NCI-H774 (cell line): ENCODE measurements around the gene VAMP2.
A peak's percentile ranks its signal among the peaks of the same experiment; 100 is the strongest.

Source experiments
- DNase-seq: peaks from one replicate; lab custom pipeline; 2025; lab: John Stamatoyannopoulos, UW

Gene VAMP2

DNA sequence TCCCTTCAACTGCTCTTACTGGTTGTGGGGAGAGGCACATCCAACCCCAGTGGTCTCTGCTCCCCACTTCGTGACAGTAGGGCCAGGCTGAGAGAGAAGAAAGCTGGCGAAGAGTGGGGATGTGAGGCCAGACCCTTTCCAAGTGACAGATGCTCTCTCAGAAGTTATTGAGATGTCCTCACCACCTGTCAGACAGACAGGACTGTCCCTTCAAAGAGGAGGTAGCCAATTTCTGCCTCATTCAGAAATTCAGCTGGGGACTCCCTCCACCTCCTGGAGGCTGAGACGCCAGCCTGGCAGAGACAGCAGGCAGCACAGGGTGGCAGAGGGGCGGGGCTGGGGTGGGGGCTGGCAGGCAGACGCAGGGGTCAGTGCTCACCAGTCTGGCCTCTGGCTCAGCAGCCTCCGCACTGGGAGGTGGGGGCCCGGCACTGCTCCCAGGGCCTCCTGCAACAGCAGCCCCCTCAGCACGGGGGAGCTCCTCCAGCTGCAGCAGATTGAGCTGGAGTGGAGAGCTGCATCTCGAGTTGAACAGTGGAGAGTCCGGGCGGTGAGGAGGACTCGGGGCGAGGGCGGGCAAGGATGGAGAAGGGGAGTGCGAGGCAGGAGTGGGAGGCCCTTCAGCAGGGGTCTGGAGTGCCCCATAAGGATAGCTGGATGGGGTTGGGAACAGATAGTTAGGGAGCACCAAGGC lies 19.7 kb downstream of the VAMP2 start:
- DNase-seq, result no peak

DNA sequence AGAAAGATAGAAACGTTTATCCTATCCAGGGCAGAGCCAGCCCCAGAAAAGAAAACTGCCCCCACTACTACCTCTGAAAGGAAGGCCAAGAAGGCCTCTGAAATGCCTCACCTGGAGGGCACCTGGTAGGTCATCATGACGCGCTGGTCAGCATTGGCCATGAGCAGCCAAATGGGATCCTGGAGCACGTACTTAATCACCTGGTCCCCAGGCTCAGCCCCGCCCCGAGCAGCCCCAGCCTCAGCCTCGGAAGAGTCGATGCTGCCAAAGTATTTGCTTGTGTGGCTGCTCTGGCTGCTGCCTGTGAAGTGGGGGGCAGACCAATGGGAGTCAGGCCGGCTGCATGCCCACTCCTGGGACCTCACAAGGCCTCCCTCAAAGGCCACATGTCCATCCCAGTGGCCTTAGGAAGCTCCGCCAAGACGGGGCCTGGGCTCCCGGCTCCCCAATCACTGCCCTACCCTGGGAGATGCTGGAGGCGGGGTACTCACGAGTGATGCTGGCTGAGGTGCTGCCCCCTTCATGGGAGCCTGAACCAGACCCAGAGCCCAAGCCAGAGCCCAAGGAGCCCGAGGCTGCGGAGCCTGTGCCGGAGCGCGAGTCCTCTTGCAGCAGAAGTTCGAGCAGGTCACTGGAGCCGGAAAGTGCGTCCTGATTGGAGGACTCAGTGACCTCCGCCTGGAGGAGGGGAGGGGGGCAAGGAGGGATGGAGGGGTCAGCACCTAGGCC lies 20.4 kb downstream of the VAMP2 start:
- no peak for DNase-seq

DNA sequence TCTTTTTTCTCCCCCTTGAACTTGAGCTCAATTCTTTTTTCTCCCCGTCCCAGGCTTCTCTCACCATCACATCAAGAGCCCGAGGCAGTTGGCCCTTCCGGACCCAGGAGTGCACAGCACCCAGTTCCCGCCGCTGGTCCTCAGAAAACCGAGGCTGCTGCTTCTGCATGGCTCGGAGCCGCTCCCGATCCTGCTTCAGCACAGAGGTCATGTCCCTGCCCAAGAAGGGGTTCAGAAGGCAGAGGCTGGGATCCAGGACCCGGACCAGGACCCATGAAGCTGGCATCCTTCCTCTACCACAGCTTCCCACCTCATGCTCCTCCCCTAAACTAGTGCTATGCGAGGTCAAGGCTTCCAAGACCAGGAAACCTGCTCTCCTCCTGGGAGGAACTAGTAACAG lies 21.0 kb downstream of the VAMP2 start:
- DNase-seq, result no peak

DNA sequence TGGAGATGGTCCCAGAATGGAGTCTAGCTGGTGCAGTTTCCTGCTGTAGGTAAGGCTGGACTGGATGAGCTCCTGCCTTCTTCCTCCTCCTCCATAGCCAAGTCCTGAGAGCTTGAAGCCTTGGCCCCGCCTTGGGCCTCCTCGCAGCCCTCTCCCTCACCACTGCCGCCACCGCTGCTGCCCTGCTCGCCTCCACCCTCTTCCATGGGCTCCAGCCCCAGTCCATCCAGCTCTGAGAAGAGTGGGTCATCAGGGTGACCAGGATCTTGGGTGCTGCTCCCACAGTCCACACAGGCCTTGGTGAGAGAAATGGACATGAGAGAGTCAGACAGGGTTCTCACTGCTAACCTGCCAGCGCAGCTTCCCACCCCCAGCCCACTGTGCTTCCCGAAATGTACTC lies 21.7 kb downstream of the VAMP2 start:
- no peak for DNase-seq

DNA sequence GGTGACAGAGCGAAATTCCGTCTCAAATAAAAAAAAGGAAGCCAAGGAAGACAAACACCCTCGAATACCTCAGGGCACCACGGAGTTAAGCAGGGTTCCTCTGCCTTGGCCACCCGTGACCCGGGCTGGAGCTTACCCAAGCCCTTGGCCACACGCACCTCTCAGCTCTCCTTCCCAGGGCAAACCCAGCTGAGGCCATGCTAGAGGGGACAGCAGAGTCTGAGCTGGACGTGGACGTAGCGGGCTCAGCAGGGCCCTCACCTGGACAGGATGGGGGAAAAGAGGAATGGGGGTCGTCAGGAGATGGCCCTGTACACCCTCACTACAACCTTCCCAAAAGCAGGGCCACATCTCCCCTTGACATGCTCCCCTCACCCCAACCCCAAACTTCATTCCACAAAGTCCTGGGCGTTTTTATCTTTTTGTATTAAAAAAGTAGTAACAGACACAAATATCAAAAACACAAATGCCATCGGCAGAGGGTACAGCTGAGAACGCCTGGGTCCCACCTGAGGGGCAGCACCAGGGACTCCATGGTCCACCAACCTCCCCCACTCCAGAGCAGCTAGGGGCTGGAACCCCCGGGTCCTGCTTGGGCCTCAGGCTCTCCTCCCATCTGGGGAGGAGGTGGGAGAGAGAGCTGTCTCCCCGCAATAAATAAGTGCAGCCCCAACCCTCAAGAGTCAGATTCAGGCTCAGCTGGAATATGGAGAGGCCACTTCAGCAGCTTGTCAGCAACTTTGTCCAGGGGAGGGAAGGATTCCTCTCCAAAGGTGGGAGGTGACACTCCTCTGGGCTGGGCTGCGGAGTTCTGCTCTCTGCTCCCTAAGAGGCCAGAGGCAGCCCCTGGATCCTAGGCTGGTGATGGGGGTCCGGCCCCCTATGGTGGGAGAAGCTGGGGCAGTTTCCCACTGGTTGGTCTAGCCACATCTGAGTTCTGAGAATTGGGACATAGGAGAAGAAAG lies 22.4 kb downstream of the VAMP2 start:
- DNase-seq, result no peak

DNA sequence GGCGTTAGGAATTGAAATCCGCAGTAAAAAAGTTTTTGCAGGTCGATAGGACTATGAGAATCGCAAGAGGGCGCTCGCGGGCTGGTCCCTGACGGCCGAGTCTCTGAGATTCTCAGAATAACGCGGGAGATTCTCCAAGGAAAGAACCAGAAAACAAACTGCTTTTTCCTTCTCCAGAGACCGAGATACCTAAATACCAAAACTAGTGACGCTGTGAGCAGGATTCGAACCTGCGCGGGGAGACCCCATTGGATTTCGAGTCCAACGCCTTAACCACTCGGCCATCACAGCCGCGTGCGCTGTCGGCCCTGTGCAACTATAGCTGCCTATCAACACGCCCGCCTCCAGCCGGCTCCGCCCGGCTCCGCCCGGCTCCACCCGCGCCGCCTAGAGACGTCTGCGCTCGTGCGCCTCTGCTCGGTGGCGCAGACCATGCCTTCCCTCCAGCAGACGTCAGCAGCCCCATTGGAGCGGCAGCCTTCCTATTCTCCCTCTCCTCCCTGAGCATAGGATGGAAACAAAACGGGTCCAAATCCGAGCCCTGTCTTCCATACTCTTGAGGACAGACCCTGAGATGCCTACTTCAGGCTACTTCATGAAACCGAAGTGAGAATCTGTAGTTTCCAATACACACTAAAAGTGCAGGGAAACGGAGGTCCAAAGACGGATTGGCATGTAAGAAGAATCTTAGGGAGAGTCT lies 23.9 kb downstream of the VAMP2 start:
- DNase-seq, result peak; percentile 74

DNA sequence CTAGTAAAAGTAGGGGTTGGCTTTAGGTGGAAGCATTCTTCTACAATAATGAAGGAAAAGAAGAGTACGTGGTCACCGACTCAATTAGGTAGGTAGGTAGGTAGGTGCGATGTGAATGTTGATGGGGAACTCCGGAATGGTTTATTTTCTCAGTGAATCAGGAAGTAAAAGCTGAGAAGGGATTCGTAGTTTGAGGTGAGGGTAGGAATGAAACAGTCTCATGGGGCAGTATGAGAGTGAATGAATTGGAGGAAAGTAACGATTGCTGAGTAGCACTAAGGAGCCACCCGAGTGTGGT lies 24.4 kb downstream of the VAMP2 start:
- DNase-seq, result no peak

DNA sequence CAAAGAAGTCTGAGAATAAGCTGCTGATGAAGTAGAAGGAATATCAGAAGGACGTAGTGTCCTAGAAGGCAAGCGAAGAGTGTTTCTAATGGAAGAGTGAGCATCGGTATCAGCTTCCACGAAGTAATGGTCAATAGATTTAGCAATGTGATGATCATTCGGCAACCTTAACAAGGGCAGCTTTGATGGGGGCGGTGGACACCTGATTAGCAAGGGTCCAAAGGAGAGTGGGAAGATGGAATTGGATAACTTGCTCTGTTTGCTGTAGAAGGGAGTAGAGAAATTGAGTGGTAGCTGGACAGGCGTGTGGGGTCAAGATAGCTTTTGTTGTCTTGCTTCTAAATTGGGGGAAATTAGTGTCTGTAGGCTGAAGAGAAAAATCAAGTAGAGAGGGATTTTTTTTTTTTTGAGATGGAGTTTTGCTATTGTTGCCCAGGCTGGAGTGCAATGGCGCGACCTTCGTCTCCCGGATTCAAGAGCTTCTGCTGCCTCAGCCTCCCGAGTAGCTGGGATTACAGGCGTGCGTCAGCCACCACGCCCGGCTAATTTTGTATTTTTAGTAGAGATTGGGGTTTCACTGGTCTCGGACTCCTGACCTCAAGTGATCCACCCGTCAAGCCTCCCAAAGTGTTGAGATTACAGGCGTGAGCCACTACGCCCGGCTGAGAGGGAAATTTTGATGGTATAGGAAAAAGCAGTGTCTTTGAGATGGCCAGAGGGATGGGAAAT lies 24.9 kb downstream of the VAMP2 start:
- DNase-seq, result no peak

DNA sequence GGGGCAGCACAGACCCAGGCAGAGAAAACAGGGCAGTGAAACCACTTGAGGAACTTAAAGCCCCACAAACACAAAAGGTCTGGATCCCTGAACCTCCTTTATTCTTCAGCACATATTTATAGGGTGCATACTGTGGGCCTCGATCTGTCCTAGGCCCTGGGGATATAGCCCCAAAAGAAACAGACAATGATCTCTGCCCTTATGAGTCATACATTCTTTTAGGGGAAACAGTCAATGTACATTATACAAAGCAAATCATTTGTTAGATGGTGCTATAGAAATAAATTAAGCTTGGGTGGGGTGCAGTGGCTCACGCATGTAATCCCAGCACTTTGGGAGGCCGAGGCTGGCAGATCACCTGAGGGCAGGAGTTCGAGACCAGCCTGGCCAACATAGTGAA lies 28.8 kb downstream of the VAMP2 start:
- DNase-seq, result no peak

DNA sequence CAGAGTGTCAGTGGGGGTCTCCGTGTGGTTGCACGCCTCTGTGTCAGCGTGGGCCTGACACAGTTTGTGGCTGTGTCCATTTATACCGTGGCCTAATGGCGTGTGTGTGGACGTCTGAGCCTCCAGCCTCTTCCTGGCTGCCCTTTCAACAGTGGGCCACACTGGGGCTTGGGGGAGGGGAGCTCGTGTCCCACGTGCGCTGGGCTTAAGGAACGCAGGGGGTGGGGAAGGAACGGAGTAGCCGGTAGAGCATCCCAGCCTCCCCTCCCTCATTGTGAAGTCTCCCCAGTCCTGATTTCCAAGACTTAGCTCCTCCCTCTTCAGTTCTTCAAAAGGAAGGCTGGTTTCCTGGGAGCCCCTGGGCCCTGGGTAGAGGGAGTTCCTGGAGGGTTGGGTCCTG lies 29.3 kb downstream of the VAMP2 start:
- no peak for DNase-seq

DNA sequence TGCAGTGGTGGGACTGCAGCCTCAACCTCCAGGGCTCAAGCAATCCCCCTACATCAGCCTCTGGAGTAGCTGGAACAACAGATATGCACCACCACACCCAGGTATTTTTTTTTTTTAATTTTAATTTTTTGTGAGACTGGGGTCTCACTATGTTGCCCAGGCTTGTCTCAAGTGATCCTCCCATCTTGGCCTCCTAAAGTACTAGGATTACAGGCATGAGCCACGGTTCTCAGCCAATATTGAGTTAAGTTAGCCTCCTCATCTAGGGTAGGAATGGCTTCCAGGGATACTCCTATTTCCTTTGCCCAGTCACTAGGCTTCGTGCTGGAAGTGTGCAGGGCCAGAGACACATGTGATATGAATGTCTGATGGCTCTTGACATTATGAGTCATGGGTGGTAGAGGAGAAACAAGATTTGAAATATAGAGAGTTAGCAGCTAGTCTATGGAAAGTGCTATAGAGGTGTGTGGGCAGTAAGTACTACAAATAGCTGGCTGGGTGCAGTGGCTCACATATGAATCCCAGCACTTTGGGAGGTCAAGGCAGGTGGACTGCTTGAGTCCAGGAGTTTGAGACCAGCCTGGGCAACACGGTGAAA lies 30.8 kb downstream of the VAMP2 start:
- no peak for DNase-seq

DNA sequence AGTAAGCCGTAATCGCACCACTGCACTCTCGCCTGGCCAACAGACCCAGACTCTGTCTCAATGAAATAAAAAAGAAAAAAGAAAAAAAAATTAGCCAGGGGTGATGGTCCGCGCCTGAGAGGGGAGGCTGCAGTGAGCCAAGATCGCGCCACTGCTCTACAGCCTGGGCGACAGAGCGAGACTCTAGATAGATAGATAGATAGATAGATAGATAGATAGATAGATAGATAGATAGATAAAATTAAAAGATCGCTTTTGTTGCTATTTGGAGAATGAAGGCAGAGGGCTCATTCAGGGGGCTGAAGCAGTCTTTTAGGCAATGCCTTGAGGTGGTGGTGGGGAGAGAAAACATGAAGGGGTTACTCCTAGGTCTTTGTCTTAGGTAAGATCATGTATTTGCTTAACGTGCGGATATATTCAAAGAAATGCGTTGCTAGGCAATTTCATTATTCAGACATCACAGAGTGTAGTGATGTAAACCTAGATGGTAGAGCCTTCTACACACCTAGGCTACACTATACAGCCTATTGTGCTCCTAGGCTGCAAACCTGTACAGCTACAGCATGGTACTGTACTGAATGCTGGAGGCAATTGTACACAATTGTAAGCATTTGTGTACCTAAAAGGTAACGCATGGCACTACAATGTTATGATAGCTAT lies 34.5 kb downstream of the VAMP2 start:
- DNase-seq, result no peak

DNA sequence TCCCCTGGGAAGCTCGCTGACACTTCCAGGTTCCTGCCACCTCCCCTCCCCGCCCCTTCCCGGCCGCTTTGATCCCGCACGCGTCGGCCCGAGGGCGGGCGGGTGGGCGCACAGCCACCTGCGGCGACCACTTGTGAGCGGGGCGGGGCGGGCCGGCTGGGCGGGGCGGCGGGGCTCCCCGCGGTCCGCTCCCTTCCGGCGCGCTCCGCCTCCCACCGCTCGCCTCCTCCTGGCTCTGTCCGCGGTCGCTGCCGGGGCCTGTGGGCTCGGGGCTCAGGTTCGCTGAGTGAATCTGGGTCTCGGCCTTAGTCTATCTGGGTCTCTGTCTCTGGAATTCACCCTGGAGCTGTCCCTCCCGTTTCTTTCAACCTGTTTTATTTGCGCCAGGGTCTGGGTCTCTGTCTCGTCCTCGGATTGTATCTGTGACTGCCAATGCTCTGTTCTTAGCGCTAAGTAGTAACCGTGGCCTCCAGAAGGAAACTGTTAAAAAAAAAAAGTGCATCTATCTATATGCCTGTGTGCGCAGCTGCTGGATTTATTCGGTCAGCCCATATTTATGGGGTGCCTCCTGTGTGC lies 36.2 kb downstream of the VAMP2 start:
- DNase-seq, result no peak

DNA sequence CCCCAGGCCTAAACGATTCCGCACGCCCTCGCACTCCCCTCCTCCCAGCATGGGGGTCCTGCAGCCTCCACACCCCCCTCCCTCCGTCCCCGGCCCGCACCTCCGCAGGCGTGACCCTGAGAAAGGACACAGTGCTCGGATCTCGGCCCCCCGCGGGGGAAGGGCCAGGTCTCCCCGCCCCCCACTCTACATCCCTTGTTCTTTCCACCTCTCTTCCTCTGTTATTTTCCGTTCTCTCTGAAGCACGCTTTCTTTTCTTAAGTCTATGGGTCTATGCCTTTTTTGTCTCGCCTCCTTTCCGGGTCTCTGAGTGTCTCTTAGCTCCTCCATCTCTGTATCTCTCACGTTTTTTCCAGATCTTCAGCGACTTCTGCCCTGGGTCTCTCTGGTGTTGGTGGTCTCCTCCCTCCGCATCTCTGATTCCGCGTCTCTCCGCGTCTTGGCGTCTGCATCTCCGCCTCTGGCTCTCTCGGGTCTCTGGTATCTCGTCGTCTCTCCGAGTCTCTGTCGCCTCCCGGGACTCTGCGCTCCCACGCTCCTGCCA lies 36.7 kb downstream of the VAMP2 start:
- DNase-seq, result no peak

DNA sequence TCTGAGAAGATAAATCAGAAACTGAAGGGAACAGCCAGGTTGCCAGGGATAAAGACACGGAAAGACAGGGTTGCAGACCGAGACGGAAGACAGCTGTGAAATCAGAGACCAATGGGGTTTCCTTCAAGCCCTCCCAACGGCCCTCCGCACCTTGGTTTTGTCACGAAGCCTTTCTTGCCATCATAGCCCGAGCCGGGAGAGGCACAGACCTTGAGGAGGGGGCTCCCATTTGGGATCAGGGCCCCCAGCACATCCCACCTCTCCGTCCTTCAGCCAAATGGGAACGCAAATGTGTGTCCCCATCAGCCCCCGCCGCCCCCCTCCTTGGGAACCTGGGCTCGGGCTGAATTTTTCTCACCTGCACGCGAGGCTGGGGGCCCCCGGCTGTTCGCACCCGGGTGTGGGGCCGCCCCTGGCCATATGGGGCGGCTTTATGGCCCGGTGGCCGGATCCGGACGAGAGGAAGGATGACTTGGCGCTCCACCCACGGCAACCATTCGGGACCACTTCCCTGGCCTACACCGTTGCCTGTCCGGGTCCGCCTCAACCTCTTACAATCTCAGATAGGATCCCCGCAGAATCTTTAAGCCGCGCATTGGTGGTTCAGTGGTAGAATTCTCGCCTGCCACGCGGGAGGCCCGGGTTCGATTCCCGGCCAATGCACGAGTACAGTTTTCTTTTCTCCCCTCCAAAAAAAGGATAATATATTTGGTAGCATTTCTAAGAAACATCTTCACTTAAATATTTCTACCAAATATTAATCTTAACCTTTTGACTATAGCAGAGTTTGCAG lies 37.4 kb downstream of the VAMP2 start:
- peak; percentile 19 for DNase-seq

DNA sequence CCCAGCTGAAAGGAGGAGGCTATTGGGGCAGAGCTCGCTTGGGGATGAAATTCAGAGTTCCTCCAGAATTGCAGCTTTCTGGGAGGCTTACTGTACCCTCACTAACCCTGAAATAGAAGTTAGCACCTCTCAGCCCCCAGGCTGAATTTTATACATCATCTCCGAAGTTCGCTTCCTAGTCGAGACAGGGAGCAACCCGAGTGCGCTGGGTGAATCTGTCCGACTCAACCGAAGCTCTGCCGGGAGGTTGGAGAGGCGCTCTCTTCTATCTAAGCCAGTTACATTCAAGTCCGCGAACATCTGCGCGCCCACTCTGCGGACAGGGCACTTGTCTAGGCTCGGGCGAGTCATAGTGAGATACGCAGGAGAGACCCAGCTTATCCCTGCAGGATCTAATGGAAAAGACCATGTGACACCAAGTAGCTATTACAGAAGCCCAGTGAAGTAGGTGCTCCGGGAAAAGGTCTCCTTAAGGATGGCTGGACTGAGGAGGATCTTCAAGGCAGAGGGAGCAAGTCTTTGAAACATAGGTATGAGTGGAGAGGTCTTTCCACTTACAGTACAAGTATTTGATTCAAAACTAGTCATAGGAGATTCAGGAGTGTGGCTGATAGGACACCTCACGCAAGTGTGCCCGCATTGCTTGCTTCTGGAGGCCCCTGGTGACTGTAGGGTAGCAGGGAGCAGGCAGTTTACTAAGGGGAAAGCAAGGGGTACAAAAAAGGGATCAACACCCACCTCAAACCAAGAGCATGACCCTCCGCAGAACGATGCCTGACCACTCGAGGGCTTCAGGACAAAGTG lies 38.2 kb downstream of the VAMP2 start:
- no peak for DNase-seq

DNA sequence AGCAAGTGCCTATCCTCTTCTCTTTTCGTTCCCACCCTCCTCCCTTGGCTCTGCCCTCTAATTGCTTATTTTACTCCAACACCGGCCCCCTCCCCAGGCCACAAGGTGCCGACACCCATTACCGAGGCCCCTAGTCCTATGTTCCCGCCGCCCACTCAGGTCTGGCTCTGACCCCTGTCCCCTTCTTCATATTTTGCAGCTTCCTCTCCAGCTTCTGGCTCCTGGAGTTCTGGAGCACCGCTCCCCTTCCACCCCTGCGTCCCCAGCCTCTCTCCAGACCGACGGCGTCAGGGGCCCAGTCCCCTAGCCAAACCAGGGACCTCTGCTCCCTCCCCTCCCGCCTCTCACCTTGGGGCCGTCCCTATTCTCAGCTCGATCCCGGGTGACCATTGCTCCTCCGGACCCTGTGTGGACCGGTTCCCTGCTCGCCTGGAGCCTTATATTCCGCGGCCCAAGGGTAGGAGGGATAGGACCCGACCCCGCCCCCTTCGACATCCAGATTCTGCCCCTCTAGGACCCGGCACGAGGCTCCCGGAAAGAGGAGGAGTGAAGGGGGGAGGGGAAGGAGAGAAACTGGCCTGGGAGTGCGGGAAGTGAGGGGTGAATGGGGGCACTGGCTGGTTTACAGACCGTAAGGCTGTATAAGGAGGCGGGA lies 38.9 kb downstream of the VAMP2 start, which contains the start of gene HES7:
Gene HES7 (minus strand): TSS at position 412 of the 655 bp plus-strand sequence. CDS start 22 bp downstream, at position 390.
- no peak for DNase-seq
